H1 (cell line): ENCODE data around the gene TXNDC11. TPM values are rescaled to one million over a fixed set of nuclear protein-coding genes. Genes with fewer than 3 reads are reported as not detected.

ENCODE experiments used
- BCL11A ChIP-seq, 2 experiments: IDR thresholded peaks; one replicate each; pipeline ENCODE4 v1.6.1; 2011; ENCODE audit warnings: low read depth in 2 of 2, low read length in 2 of 2, mild to moderate bottlenecking in 2 of 2
- GABPA ChIP-seq: IDR thresholded peaks from 2 replicates; pipeline ENCODE4 v1.6.1; 2011; ENCODE audit warnings: mild to moderate bottlenecking, low read length, moderate library complexity, borderline replicate concordance; ENCODE audit not compliant: insufficient read depth
- TEAD4 ChIP-seq: IDR thresholded peaks from 2 replicates; pipeline ENCODE4 v1.6.1; 2012; ENCODE audit warnings: low read depth, low read length, inconsistent platforms, mixed read lengths
- polyA plus RNA-seq, 7 experiments: library from polyadenylated mRNA; depleted of rRNA in 3 of 7; stranded (reverse) in 5 of 7; unstranded in 2 of 7; fragments of >200 nt in 5 of 7; fragments of 200-250 nt in 2 of 7; gene quantifications; 1 replicate in 5 of 7; 2 replicates in 1 of 7; 4 replicates in 1 of 7; pipeline versions ENCODE4 v1.2.1 to v1.2.3, GENCODE V29; 2011 to 2013; ENCODE audit warnings: missing spikeins in 2 of 7, mixed read lengths in 2 of 7
- total RNA-seq: library from RNA; stranded (reverse); fragmentation: NEBNext Ultra II Directional; extraction: Animal tissue kit (Norgen Biotek cat#: 25700); gene quantifications from 2 replicates; pipeline ENCODE4 v1.2.1, GENCODE V29; 2021

Gene TXNDC11
- total and polyA plus RNA-seq, 2 of the 8 experiments (the other 6 are each of a cell fraction or from before 2014, with no cell fraction given), result 13.5 to 13.8 TPM

DNA sequence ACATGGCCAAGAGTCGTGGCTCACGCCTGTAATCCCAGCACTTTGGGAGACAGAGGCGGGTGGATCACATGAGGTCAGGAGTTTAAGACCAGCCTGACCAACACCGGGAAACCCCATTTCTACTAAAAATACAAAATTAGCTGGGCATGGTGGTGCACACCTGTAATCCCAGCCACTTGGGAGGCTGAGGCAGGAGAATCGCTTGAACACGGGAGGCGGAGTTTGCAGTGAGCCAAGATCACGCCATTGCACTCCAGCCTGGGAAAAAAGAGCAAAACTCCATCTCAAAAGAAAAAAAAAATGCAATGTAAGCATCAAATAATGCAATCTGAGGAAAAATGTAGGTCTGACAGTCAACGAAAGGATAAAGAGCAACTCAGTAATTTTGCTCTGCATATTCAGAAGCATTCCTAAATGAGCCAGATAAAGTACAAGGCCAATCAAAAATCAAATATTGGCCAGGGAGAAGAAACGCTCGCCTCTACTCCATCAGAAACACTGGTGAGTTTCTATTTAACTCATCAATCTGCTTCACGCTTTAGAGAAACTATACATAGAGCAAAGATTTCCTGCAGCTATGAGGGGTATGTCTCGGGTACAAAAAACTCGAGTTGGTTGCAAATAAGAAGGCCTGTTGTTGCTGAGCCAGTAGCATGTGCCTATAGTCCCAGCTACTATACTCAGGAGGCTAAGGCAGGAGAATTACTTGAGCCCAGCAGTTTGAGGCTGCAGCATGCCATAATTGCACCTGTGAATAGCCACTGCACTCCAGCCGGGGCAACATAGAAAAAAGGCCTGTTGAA lies 3.7 kb downstream of the TXNDC11 start (continued):
- TF ChIP-seq GABPA (no peak), BCL11A (IDR thresholded peaks at IDR 0.05; ENCODE audit: low read depth in 2 of 2, low read length in 2 of 2) (no peak), TEAD4 (no peak)
